ENCODE measurements around the gene GALNT14.

- no peak for TF ChIP-seq E2F4 (CRISPR knock-in tag; IDR thresholded peaks at IDR 0.05; ENCODE audit: borderline replicate concordance, low read depth)
- TF ChIP-seq CTCF (IDR thresholded peaks at IDR 0.05): no peak
- TF ChIP-seq TCF7 (CRISPR knock-in tag; IDR thresholded peaks at IDR 0.05; ENCODE audit: low read depth): no peak
Measured at GRCh38 chr2:31054842-31055388, 83.3 kb downstream of the GALNT14 start.
